Measurements from ENCODE around the gene SMARCC1.

SMARCC1 gene

DNA sequence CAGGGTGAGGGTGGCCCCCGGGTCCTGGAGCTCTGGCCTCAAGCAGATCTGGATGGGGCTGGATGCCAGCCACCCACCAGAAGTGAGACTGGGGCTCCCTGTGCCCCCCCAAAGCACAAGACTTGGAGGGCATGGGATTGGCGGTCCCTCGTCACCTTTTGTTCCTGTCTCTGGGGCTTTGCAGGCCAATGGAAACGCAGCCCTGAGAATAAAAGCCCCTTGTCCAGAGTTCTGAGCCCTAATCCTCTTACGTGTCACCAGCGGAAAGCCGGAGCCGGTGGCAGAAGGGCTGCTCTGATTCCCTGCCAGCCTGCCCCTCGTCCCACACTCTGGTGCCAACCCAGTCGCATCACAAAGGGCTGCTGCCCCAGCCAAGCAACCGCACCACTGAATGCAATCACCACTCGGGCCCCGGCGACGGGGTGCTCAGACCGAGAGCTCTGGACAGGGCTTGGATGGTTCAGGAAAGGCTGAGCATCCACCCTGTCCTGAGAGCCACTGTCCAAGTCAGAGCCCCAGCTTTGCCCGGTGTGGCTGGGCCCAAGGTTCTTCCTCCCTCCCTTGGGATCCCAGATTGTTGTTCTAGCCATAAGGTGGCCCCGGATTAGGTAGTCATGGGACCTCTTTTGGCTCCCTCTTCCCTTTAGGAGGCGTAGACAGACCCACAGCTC, 245.3 kb downstream of the SMARCC1 start:
- DNase-seq = no peak

All from NCI-H226 (cell line).